Progenitor cell of endocrine pancreas (in vitro differentiated cells): ENCODE data around the gene DCTN1. TPM values are rescaled to one million over a fixed set of nuclear protein-coding genes. Genes with fewer than 3 reads are reported as not detected.

Experiments used
- DNase-seq: peaks from one replicate; pipeline ENCODE4 v3.0.0; 2021; ENCODE audit warnings: low spot score; ENCODE audit not compliant: unreplicated experiment
- H3K27ac Mint-ChIP-seq: 2 replicates; pipeline ENCODE4 v1.8.0; 2021; ENCODE audit warnings: mild to moderate bottlenecking, moderate library complexity, mixed read lengths
- H3K27me3 Mint-ChIP-seq: 2 replicates; pipeline ENCODE4 v1.8.0; 2021; ENCODE audit warnings: mixed read lengths
- H3K36me3 Mint-ChIP-seq: 2 replicates; pipeline ENCODE4 v1.8.0; 2022; ENCODE audit warnings: mixed read lengths; ENCODE audit not compliant: insufficient read depth
- H3K4me1 Mint-ChIP-seq: 2 replicates; pipeline ENCODE4 v1.8.0; 2021; ENCODE audit warnings: low read depth, mixed read lengths
- H3K4me3 Mint-ChIP-seq: 2 replicates; pipeline ENCODE4 v1.8.0; 2021; ENCODE audit warnings: low read depth, mild to moderate bottlenecking, moderate library complexity, mixed read lengths
- H3K9me3 Mint-ChIP-seq: 2 replicates; pipeline ENCODE4 v1.8.0; 2021; ENCODE audit warnings: low read depth, mixed read lengths
- total RNA-seq: library from RNA; stranded (reverse); gene quantifications from 2 replicates; pipeline ENCODE4 v1.2.1, GENCODE V29; 2021
- TF ChIP-seq, protein P1 (sequence below): fragments of 200-600 bp; sonication (generic); IDR thresholded peaks from one replicate; pipeline ENCODE4 v1.5.0; 2021; ENCODE audit warnings: antibody characterized with exemption, mild to moderate bottlenecking; ENCODE audit not compliant: unreplicated experiment

DCTN1 gene
- total RNA-seq, 1 donor from 2014 or later: 195 TPM

DNA sequence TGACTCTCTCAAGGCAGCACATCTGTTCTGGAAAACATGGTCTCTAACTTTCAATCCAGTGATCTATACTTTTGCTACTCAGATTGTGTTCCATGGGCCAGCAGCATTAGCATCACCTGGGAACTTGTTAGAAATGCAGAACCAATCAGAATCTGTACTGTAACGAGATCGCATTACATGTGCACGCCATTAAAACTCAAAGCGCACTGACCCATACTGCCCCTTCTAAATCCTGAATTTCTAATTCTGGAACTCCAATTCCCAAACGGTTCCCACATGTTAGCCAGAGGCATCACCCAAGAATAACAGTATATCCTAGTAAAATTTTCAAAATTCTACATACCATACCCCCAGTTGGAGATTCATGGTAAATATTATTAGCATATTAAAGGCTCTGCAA, 10.5 kb upstream of the DCTN1 start:
- Mint-ChIP-seq H3K4me1 (peaks cover 5% of the 10 kb centered on the region), H3K27me3 (no peaks in the 10 kb centered on the region), H3K27ac (no peak overlapping the region), H3K9me3 (no peaks in the 10 kb centered on the region), H3K36me3 (no peaks in the 10 kb centered on the region), H3K4me3 (no peak overlapping the region)
- DNase-seq: no peak
- TF ChIP-seq, protein P1, sequence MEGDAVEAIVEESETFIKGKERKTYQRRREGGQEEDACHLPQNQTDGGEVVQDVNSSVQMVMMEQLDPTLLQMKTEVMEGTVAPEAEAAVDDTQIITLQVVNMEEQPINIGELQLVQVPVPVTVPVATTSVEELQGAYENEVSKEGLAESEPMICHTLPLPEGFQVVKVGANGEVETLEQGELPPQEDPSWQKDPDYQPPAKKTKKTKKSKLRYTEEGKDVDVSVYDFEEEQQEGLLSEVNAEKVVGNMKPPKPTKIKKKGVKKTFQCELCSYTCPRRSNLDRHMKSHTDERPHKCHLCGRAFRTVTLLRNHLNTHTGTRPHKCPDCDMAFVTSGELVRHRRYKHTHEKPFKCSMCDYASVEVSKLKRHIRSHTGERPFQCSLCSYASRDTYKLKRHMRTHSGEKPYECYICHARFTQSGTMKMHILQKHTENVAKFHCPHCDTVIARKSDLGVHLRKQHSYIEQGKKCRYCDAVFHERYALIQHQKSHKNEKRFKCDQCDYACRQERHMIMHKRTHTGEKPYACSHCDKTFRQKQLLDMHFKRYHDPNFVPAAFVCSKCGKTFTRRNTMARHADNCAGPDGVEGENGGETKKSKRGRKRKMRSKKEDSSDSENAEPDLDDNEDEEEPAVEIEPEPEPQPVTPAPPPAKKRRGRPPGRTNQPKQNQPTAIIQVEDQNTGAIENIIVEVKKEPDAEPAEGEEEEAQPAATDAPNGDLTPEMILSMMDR: no peak

DNA sequence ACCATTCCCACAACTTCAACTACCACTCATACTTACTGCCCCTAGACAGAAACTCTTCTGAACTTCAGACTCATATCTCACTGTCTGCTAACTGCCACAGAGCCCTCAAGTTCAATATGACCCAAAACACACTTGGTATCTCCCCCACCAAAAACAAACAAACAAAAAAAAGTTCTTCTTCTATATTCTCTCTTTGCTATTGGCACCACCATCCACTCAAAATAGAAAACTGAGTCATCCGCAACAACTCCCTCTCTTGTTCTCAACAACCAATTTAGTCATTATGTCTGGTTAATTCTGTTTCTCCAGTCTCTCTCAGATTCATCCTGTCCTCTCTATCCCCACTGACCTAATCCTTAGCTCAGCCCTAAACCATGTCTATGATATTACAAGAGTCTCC, 7.2 kb upstream of the DCTN1 start:
- Mint-ChIP-seq H3K27ac (no peak overlapping the region), H3K4me3 (no peak overlapping the region), H3K36me3 (no peaks in the 10 kb centered on the region), H3K27me3 (no peaks in the 10 kb centered on the region), H3K9me3 (no peaks in the 10 kb centered on the region), H3K4me1 (peaks cover 5% of the 10 kb centered on the region)
- TF ChIP-seq, protein P1: no peak
- DNase-seq: no peak

DNA sequence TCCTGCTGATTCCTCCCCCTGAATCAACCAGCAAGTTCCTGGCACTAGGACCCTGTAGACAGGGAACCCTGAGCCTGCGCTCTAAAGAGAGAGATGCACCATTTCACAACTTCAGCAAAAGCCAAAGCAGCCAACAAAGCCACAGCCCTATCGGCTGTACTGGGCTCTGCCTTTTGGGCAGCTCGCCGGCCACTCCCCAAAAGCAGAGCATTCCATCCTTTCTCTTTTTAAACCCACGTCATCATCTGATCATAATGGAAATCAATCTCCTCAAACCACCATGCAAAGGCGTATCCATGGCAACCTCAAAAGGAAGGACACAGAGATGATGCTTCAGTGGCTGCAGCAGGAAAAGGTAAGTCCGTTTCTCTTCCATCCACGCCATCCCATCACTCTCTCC, 5.3 kb upstream of the DCTN1 start:
- no peaks in the 10 kb centered on the region for H3K36me3 Mint-ChIP-seq
- TF ChIP-seq, protein P1: no peak
- H3K4me1 Mint-ChIP-seq: peaks cover 4% of the 10 kb centered on the region
- H3K9me3 Mint-ChIP-seq: no peaks in the 10 kb centered on the region
- H3K4me3 Mint-ChIP-seq: no peak overlapping the region
- no peaks in the 10 kb centered on the region for H3K27me3 Mint-ChIP-seq
- no peak for DNase-seq
- no peak overlapping the region for H3K27ac Mint-ChIP-seq

DNA sequence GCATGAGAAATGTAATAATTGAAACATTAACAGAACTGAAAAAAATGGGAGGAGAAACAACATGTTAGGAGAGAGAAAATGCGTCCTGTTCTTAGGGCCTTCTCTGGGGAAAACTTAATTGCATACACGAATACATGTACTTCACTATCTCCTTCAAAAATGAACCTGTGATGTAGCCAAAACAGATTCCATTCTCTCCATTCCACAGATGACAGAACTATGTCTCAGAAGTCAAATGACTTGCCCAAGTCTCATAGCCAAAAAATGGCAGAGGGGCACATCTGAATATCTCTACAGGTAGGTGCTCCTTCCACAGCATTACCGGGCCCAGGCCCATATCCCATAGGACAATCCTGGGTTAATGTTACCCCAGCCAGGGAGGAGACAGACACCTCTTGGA, 3.9 kb upstream of the DCTN1 start:
- H3K27me3 Mint-ChIP-seq: no peaks in the 10 kb centered on the region
- H3K4me3 Mint-ChIP-seq: no peak overlapping the region
- H3K27ac Mint-ChIP-seq: no peak overlapping the region
- DNase-seq: no peak
- TF ChIP-seq, protein P1: no peak
- H3K36me3 Mint-ChIP-seq: no peaks in the 10 kb centered on the region
- H3K4me1 Mint-ChIP-seq: peaks cover 11% of the 10 kb centered on the region
- H3K9me3 Mint-ChIP-seq: no peaks in the 10 kb centered on the region

GRCh38 chr2:74383254-74383653, 3.1 kb upstream of the DCTN1 start:
- no peaks in the 10 kb centered on the region for H3K36me3 Mint-ChIP-seq
- no peak overlapping the region for H3K27ac Mint-ChIP-seq

More at GRCh38 chr2:74383254-74383653, 3.1 kb upstream of the DCTN1 start:
- no peaks in the 10 kb centered on the region for H3K27me3 Mint-ChIP-seq
- TF ChIP-seq, protein P1: no peak
- H3K9me3 Mint-ChIP-seq: no peaks in the 10 kb centered on the region
- DNase-seq: no peak
- H3K4me3 Mint-ChIP-seq: no peak overlapping the region
- H3K4me1 Mint-ChIP-seq: peaks cover 11% of the 10 kb centered on the region
